ENCODE results near the gene COL4A2. TPM values are rescaled to one million over a fixed set of nuclear protein-coding genes. Genes with fewer than 3 reads are reported as not detected.

The COL4A2 gene
- 53.9 and 76.9 TPM in 2 replicates for total RNA-seq

GRCh38 chr13:110306960-110307766, at the start of gene COL4A2, which contains the start of gene COL4A1:
TSS of gene COL4A2 (plus strand) at chr13:110307284. CDS start at chr13:110307904, 620 bp downstream.
TSS of gene COL4A1 (minus strand) at chr13:110307157. CDS start at chr13:110307027, 130 bp downstream.

DNA sequence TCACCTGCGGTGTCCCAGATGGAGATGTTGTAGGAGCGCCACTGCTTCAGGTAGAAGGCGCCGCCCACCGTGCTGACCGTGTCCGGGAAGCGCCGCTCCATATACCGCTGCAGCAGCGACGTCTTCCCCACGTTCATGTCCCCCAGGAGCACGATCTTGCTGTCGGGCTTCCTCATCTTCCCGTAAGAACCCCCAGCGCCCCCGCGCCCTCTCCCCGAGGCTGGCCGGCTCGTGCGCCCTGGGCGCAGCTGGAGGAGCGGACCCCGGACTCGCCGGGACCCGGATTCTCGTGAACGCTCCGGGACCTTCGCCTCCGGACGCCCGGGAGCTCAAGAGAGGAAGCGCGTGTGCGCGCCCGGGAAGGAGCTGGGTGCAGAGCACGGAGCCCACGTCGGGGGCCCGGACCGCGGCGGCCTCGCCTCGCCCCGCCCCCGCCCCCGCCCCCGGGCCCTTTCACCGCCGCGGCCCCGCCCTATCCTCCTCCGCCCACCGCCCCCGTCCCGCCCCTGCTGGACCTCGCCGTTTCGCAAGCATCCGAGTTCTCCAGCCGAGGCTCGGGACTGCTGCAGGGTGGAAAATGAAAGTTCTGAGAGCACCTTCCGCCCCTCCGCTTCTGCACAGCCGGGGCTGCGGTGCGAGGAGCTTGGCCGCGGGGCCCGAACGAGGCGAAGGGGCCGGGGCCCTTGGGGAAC, 254.4 kb downstream of the COL4A2 start, which contains the start of gene RAB20:
TSS of gene RAB20 (minus strand) at position 379 of the 692 bp plus-strand sequence. CDS start at position 176, 203 bp downstream.

Other genes starting within 250 kb of the COL4A2 start
- 20.3 and 21.4 TPM in 2 replicates for gene COL4A1, start 127 bp upstream of the COL4A2 start, total RNA-seq

Data from bronchial smooth muscle cell (primary cell).